Bronchial epithelial cell (primary cell): Measurements from ENCODE around the gene CTNNBIP1. TPM values are rescaled to one million over a fixed set of nuclear protein-coding genes. Genes with fewer than 3 reads are reported as not detected.
A peak's percentile ranks its signal among the peaks of the same experiment; 100 is the strongest.

ENCODE experiments used
- DNase-seq: peaks from one replicate; pipeline ENCODE4 v3.0.0-alpha.2; 2010; ENCODE audit warnings: low read depth
- FAIRE-seq: peaks from 2 replicates; lab custom pipeline; 2011; peaks lifted over from hg19 to GRCh38; lab: Jason Lieb, UNC
- H3K27me3 ChIP-seq: 2 replicates; pipeline ENCODE4 v1.5.1; 2011; ENCODE audit warnings: low read length; ENCODE audit not compliant: control insufficient read depth, insufficient read depth
- H3K36me3 ChIP-seq: 2 replicates; pipeline ENCODE4 v1.5.1; 2011; ENCODE audit warnings: low read length; ENCODE audit not compliant: control insufficient read depth, insufficient read depth
- H3K4me3 ChIP-seq: 2 replicates; pipeline ENCODE4 v1.5.1; 2011; ENCODE audit warnings: mild to moderate bottlenecking, low read depth, low read length, control low read depth
- CTCF ChIP-seq: IDR thresholded peaks from 2 replicates; pipeline ENCODE4 v1.5.1; 2011; ENCODE audit warnings: mild to moderate bottlenecking, moderate library complexity, low read length, control low read depth, inconsistent platforms; ENCODE audit not compliant: insufficient read depth, severe bottlenecking
- total RNA-seq: library from RNA; depleted of rRNA; stranded (reverse); fragments of >200 nt; gene quantifications from 2 replicates; pipeline ENCODE4 v1.2.1, GENCODE V29; 2014

CTNNBIP1 gene
- total RNA-seq, 1 donor from 2014 or later, result 107 TPM

- TF ChIP-seq CTCF, result no peak
- Histone ChIP-seq H3K36me3 (peaks cover 8% of the 10 kb centered on the region), H3K27me3 (no peaks in the 10 kb centered on the region), H3K4me3 (no peak overlapping the region)
- peak; percentile 28 for FAIRE-seq
- DNase-seq, result no peak
Measured at GRCh38 chr1:9884805-9885204, 25.3 kb downstream of the CTNNBIP1 start.

GRCh38 chr1:9883585-9884449 lies 26.3 kb downstream of the CTNNBIP1 start:
- Histone ChIP-seq H3K27me3 (no peaks in the 10 kb centered on the region), H3K36me3 (peaks cover 6% of the 10 kb centered on the region), H3K4me3 (no peak overlapping the region)
- FAIRE-seq, result no peak
- no peak for DNase-seq
- TF ChIP-seq CTCF, result no peak

- no peaks in the 10 kb centered on the region for H3K27me3 ChIP-seq
- no peak for FAIRE-seq
- H3K36me3 ChIP-seq, result peaks cover 6% of the 10 kb centered on the region
- TF ChIP-seq CTCF, result no peak
- no peak overlapping the region for H3K4me3 ChIP-seq
- no peak for DNase-seq
Measured at GRCh38 chr1:9882945-9883303, 27.1 kb downstream of the CTNNBIP1 start.

GRCh38 chr1:9882296-9882944 lies 27.6 kb downstream of the CTNNBIP1 start:
- DNase-seq (no peak), FAIRE-seq (peak; percentile 73)
- Histone ChIP-seq H3K27me3 (no peaks in the 10 kb centered on the region), H3K36me3 (peaks cover 6% of the 10 kb centered on the region), H3K4me3 (no peak overlapping the region)
- no peak for TF ChIP-seq CTCF

GRCh38 chr1:9881838-9882249 lies 28.2 kb downstream of the CTNNBIP1 start:
- H3K36me3 ChIP-seq, result peaks cover 6% of the 10 kb centered on the region
- DNase-seq, result peak; percentile 79
- FAIRE-seq, result no peak
- no peaks in the 10 kb centered on the region for H3K27me3 ChIP-seq
- TF ChIP-seq CTCF, result no peak
- H3K4me3 ChIP-seq, result no peak overlapping the region
